Measurements from ENCODE around the gene CCNK.

The CCNK gene

DNA sequence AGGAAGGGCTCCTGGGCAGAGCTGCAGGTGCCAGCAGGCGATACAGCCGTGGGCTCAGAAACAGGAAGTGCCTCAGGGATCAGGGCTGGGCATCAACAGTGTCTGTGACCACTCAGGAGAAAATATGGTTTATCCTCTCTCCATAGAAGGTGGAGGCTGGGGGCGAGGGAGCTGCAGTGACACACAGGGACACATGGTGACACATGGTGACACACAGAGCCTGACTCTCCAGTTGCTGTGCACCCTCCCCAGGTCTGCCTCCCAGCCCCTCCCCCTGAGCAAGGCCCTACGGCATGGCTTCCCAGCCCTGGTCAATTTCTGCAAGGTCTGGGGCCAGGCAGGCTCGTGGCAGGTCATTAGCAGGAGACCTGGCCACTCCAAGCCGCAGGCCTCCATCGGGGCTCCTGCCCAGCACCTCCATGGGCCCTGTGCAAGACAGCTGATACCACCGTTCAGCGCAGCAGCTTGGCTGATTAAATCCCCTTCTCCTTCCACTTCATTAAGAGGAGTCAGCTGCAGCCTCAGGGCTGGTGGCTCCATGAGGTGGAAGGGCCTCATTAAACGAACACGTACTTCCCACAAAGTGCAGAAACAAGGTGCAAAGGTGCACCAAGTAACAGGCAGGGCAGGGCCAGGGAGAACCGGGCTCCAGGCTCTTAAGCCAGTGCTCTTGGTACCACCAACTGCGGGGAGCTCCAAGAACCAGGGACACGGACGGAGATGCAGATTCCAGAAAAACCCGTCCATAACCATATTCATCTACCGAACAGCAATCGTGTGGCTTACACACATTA is 60.7 kb downstream of the CCNK start:
- Histone ChIP-seq H3K27ac (no peak overlapping the region), H3K9me3 (ENCODE audit: control insufficient read depth, low read length) (no peaks in the 10 kb centered on the region), H3K4me1 (peaks cover 6% of the 10 kb centered on the region), H3K36me3 (ENCODE audit: control insufficient read depth, insufficient read depth, low read length) (no peaks in the 10 kb centered on the region), H3K4me2 (ENCODE audit: low read length) (no peak overlapping the region), H3K4me3 (ENCODE audit: low read depth, low read length) (no peak overlapping the region), H3K27me3 (ENCODE audit: control insufficient read depth, insufficient read depth, low read length) (no peaks in the 10 kb centered on the region), H2AFZ (no peak overlapping the region), H3K9ac (no peak overlapping the region), H3K79me2 (peaks cover 68% of the 10 kb centered on the region)
- TF ChIP-seq, protein P1, sequence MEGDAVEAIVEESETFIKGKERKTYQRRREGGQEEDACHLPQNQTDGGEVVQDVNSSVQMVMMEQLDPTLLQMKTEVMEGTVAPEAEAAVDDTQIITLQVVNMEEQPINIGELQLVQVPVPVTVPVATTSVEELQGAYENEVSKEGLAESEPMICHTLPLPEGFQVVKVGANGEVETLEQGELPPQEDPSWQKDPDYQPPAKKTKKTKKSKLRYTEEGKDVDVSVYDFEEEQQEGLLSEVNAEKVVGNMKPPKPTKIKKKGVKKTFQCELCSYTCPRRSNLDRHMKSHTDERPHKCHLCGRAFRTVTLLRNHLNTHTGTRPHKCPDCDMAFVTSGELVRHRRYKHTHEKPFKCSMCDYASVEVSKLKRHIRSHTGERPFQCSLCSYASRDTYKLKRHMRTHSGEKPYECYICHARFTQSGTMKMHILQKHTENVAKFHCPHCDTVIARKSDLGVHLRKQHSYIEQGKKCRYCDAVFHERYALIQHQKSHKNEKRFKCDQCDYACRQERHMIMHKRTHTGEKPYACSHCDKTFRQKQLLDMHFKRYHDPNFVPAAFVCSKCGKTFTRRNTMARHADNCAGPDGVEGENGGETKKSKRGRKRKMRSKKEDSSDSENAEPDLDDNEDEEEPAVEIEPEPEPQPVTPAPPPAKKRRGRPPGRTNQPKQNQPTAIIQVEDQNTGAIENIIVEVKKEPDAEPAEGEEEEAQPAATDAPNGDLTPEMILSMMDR (IDR thresholded peaks at IDR 0.05), result no peak

GRCh38 chr14:99542566-99542965 is 61.4 kb downstream of the CCNK start:
- Histone ChIP-seq H3K27me3 (ENCODE audit: control insufficient read depth, insufficient read depth, low read length) (no peaks in the 10 kb centered on the region), H3K4me3 (ENCODE audit: low read depth, low read length) (no peak overlapping the region), H3K79me2 (peaks cover 66% of the 10 kb centered on the region), H3K27ac (no peak overlapping the region), H3K4me1 (peaks cover 6% of the 10 kb centered on the region), H3K9me3 (ENCODE audit: control insufficient read depth, low read length) (no peaks in the 10 kb centered on the region), H2AFZ (no peak overlapping the region), H3K9ac (no peak overlapping the region), H3K4me2 (ENCODE audit: low read length) (no peak overlapping the region), H3K36me3 (ENCODE audit: control insufficient read depth, insufficient read depth, low read length) (no peaks in the 10 kb centered on the region)
- TF ChIP-seq, protein P1 (IDR thresholded peaks at IDR 0.05), result no peak

DNA sequence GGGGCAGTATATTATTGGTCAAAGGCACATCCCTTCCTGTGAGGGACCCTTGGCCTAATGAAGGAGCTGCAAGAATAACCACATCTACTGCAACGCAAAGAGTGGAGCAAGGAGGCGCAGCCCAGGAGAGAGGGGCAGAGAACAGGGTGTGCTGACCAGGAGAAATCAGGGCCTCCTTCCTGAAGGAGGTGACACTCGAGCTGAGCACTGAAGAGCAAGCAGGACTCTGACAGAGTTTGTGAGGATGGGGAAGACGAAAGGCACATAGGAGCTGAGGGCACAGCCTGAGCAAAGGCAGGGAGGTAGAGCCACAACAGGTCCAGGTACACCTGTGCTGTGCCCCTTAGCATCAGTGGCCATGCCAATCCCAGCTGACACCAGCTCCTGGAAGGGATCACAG is 62.2 kb downstream of the CCNK start:
- Histone ChIP-seq H3K27ac (no peak overlapping the region), H3K4me2 (ENCODE audit: low read length) (no peak overlapping the region), H3K79me2 (peaks cover 63% of the 10 kb centered on the region), H3K4me3 (ENCODE audit: low read depth, low read length) (no peak overlapping the region), H3K4me1 (peaks cover 6% of the 10 kb centered on the region), H3K27me3 (ENCODE audit: control insufficient read depth, insufficient read depth, low read length) (no peaks in the 10 kb centered on the region), H2AFZ (no peak overlapping the region), H3K9me3 (ENCODE audit: control insufficient read depth, low read length) (no peaks in the 10 kb centered on the region), H3K36me3 (ENCODE audit: control insufficient read depth, insufficient read depth, low read length) (no peaks in the 10 kb centered on the region), H3K9ac (no peak overlapping the region)
- TF ChIP-seq, protein P1 (IDR thresholded peaks at IDR 0.05), result no peak

DNA sequence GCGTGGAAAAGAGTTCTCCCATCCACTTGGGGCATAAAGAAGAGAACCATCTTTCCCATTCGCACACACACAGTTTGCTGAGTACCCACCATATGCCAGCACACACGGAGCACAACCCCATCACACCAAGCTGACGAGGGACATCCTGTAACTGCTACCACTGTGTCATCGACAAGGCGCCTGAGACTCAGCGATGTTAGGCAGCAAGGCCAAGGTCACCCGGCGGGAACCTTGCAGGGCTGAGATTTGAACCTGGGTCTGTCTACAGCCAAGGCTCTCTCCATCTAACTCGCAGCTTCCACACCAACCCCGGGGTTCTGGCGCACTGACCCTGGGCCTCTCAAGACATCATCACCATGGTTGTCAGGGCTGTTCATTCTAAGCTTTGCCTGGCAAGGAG is 62.8 kb downstream of the CCNK start:
- Histone ChIP-seq H3K4me1 (peaks cover 6% of the 10 kb centered on the region), H3K79me2 (peaks cover 64% of the 10 kb centered on the region), H3K9me3 (ENCODE audit: control insufficient read depth, low read length) (no peaks in the 10 kb centered on the region), H3K4me3 (ENCODE audit: low read depth, low read length) (no peak overlapping the region), H3K27me3 (ENCODE audit: control insufficient read depth, insufficient read depth, low read length) (no peaks in the 10 kb centered on the region), H3K4me2 (ENCODE audit: low read length) (no peak overlapping the region), H3K9ac (no peak overlapping the region), H3K36me3 (ENCODE audit: control insufficient read depth, insufficient read depth, low read length) (no peaks in the 10 kb centered on the region), H3K27ac (no peak overlapping the region), H2AFZ (no peak overlapping the region)
- TF ChIP-seq, protein P1 (IDR thresholded peaks at IDR 0.05), result no peak

DNA sequence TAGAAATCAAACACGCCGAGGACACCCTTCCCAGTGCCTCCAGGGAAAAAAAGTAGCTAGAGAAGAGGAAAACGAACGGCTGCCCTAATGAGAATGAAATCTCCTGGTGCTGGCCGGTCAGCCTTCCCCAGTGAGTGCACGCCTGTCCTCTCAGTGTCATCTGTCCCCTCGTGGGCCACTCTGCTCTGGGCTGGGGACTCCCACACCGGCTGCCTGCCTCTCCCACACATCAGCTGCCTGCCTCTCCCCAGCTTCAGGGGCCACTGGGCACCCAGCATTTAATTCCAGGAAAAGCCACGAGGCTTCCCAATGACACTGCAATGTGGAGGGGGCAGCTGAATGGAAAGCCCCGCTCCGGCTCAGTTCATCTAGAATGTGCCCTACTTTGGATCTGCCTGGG is 63.8 kb downstream of the CCNK start:
- TF ChIP-seq, protein P1 (IDR thresholded peaks at IDR 0.05), result no peak
- no peak overlapping the region for H3K27ac ChIP-seq
- H3K4me1 ChIP-seq, result peaks cover 6% of the 10 kb centered on the region

More for the DNA sequence above, 63.8 kb downstream of the CCNK start:
- Histone ChIP-seq H3K36me3 (ENCODE audit: control insufficient read depth, insufficient read depth, low read length) (no peaks in the 10 kb centered on the region), H3K4me3 (ENCODE audit: low read depth, low read length) (no peak overlapping the region), H3K27me3 (ENCODE audit: control insufficient read depth, insufficient read depth, low read length) (no peaks in the 10 kb centered on the region), H3K9me3 (ENCODE audit: control insufficient read depth, low read length) (no peaks in the 10 kb centered on the region), H3K79me2 (peaks cover 69% of the 10 kb centered on the region), H3K4me2 (ENCODE audit: low read length) (no peak overlapping the region), H3K9ac (no peak overlapping the region), H2AFZ (no peak overlapping the region)
